ENCODE data around the gene AHCYL2. TPM values are rescaled to one million over a fixed set of nuclear protein-coding genes. Genes with fewer than 3 reads are reported as not detected.

The AHCYL2 gene
- polyA plus RNA-seq, 3 donors: 10.7 to 14.6 (median 12.1) TPM

GRCh38 chr7:129383542-129384132 is 158.8 kb downstream of the AHCYL2 start:
- Histone ChIP-seq H4K20me1 (ENCODE audit: insufficient read depth, low read length) (no peaks in the 10 kb centered on the region), H3K4me3 (replicated peaks in 1 of 3; ENCODE audit: low read depth in 2 of 3, low read length in 3 of 3) (no peak overlapping the region), H3K79me2 (ENCODE audit: insufficient read depth, low read length) (no peaks in the 10 kb centered on the region), H3K9ac (ENCODE audit: insufficient read depth, low read length, poor library complexity, severe bottlenecking) (no peak overlapping the region), H3K4me2 (replicated peaks; ENCODE audit: extremely low read depth, low read length, poor library complexity, severe bottlenecking) (no peak overlapping the region), H3K9me3 (replicated peaks in 1 of 2; ENCODE audit: control insufficient read depth in 1 of 2, insufficient read depth in 1 of 2, low read length in 2 of 2) (no peaks in the 10 kb centered on the region), H2AFZ (ENCODE audit: insufficient read depth, low read depth, low read length, poor library complexity, severe bottlenecking) (no peak overlapping the region), H3K4me1 (ENCODE audit: control insufficient read depth in 1 of 2, insufficient read depth in 2 of 2, low read length in 2 of 2) (no peaks in the 10 kb centered on the region), H3K36me3 (replicated peaks in 1 of 2; ENCODE audit: control insufficient read depth in 1 of 2, insufficient read depth in 2 of 2, low read length in 2 of 2) (peaks cover 11 to 35% of the 10 kb centered on the region in 2 donors), H3K27ac (ENCODE audit: low read depth in 1 of 2, low read length in 2 of 2) (no peak overlapping the region), H3K27me3 (ENCODE audit: control insufficient read depth in 2 of 2, insufficient read depth in 2 of 2, low read length in 2 of 2) (no peaks in the 10 kb centered on the region)
- no peak overlapping the region for H3K27ac Mint-ChIP-seq
- H3K4me3 Mint-ChIP-seq: no peak overlapping the region
- H3K27me3 Mint-ChIP-seq (ENCODE audit: low read depth in 3 of 3): no peaks in the 10 kb centered on the region
- no peak for DNase-seq
- TF ChIP-seq CTCF (IDR thresholded peaks at IDR 0.05): no peak
- intact Hi-C loops (cut with micrococcal nuclease): loop anchor here in 1 of 2 donors (5.0 kb wide), 1 partner anchor 49 kb away; the partner anchor contains the start of gene STRIP2
- WGBS (ENCODE audit: insufficient coverage): 53% methylated on average over 3 of the region's 3 CpGs
- no peaks in the 10 kb centered on the region for H3K4me1 Mint-ChIP-seq
- H3K9me3 Mint-ChIP-seq: no peaks in the 10 kb centered on the region
- H3K36me3 Mint-ChIP-seq: peaks cover 34 to 40% of the 10 kb centered on the region in 2 donors

- H2AFZ ChIP-seq (ENCODE audit: insufficient read depth, low read depth, low read length, poor library complexity, severe bottlenecking): no peak overlapping the region
- H3K9ac ChIP-seq (ENCODE audit: insufficient read depth, low read length, poor library complexity, severe bottlenecking): no peak overlapping the region
- no peaks in the 10 kb centered on the region for H3K9me3 ChIP-seq (replicated peaks in 1 of 2; ENCODE audit: control insufficient read depth in 1 of 2, insufficient read depth in 1 of 2, low read length in 2 of 2)
- no peak overlapping the region for H3K4me3 Mint-ChIP-seq
- no peaks in the 10 kb centered on the region for H3K27me3 Mint-ChIP-seq (ENCODE audit: low read depth in 3 of 3)
- no peak for TF ChIP-seq CTCF (IDR thresholded peaks at IDR 0.05)
- no peaks in the 10 kb centered on the region for H3K27me3 ChIP-seq (ENCODE audit: control insufficient read depth in 2 of 2, insufficient read depth in 2 of 2, low read length in 2 of 2)
- no peaks in the 10 kb centered on the region for H3K4me1 Mint-ChIP-seq
- intact Hi-C loops (cut with micrococcal nuclease): no loop called here
- no peaks in the 10 kb centered on the region for H3K79me2 ChIP-seq (ENCODE audit: insufficient read depth, low read length)
- no peaks in the 10 kb centered on the region for H3K4me1 ChIP-seq (ENCODE audit: control insufficient read depth in 1 of 2, insufficient read depth in 2 of 2, low read length in 2 of 2)
- H3K27ac Mint-ChIP-seq: no peak overlapping the region
- WGBS (ENCODE audit: insufficient coverage): no CpG with 5 or more reads among the region's 1 CpG
- H3K36me3 Mint-ChIP-seq: peaks cover 39 to 43% of the 10 kb centered on the region in 2 donors
- no peak overlapping the region for H3K27ac ChIP-seq (ENCODE audit: low read depth in 1 of 2, low read length in 2 of 2)
- H4K20me1 ChIP-seq (ENCODE audit: insufficient read depth, low read length): no peaks in the 10 kb centered on the region
- H3K36me3 ChIP-seq (replicated peaks in 1 of 2; ENCODE audit: control insufficient read depth in 1 of 2, insufficient read depth in 2 of 2, low read length in 2 of 2): peaks cover 17 to 41% of the 10 kb centered on the region in 2 donors
- no peaks in the 10 kb centered on the region for H3K9me3 Mint-ChIP-seq
- no peak overlapping the region for H3K4me2 ChIP-seq (replicated peaks; ENCODE audit: extremely low read depth, low read length, poor library complexity, severe bottlenecking)
- DNase-seq: no peak
- no peak overlapping the region for H3K4me3 ChIP-seq (replicated peaks in 1 of 3; ENCODE audit: low read depth in 2 of 3, low read length in 3 of 3)
These were observed 160.3 kb downstream of the AHCYL2 start for GRCh38 chr7:129385116-129385515.
